GM12891 (cell line): ENCODE results near the gene SLC39A5.
A peak's percentile ranks its signal among the peaks of the same experiment; 100 is the strongest.

Experiments
- PAX5 ChIP-seq: IDR thresholded peaks from 2 replicates; pipeline ENCODE4 v1.6.1; 2011; ENCODE audit warnings: low read length, moderate library complexity, mild to moderate bottlenecking; ENCODE audit not compliant: insufficient read depth, severe bottlenecking
- POLR2A ChIP-seq: IDR thresholded peaks from 2 replicates; pipeline ENCODE4 v1.6.1; 2011; ENCODE audit warnings: low read depth, low read length, control low read depth
- POLR2AphosphoS5 ChIP-seq: IDR thresholded peaks from 2 replicates; pipeline ENCODE4 v1.6.1; 2011; ENCODE audit warnings: low read depth, low read length, control low read depth
- POU2F2 ChIP-seq: IDR thresholded peaks from 2 replicates; pipeline ENCODE4 v1.6.1; 2011; ENCODE audit warnings: low read depth, mild to moderate bottlenecking, control low read depth, low read length, moderate library complexity
- SPI1 ChIP-seq: IDR thresholded peaks from 2 replicates; pipeline ENCODE4 v1.6.1; 2011; ENCODE audit warnings: low read depth, low read length, control low read depth
- TAF1 ChIP-seq: IDR thresholded peaks from 2 replicates; pipeline ENCODE4 v1.6.1; 2011; ENCODE audit warnings: low read depth, low read length, control low read depth

DNA sequence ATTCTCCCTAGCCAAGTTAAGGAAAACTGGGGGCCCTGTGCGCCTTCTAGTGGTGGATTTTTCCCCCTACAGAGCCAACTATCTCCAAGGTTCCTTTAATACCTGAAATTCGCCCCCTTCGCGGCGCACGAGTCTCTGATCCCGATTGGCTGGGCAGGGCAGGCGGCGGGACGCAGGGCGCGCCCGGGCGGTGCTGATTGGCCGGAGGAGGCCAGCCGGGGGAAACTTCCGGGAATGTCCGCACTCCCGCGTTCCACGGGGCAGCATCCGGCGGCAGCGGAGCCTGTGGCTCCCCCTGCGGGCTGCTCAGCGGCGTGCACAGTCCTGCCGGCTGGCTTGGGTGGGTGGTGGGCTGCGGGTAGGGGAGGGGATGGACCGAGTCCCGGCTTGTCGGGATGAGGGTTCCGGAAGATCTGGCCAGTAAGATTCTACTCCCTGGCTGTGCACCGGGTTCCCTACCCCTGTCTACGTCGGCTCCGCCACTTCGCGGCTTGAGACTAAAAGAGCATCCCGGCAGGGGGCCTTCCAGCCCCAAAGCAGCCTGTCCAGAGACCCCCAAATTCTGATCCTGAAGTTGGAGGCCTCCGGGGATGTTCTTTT, 5.6 kb upstream of the SLC39A5 start, which contains the start of gene NABP2:
- TF ChIP-seq POLR2AphosphoS5 = no peak
- no peak for TF ChIP-seq TAF1
- TF ChIP-seq POLR2A = 0 out of 2 replicates have a peak, but pooled peaks have one; percentile 20
- TF ChIP-seq PAX5 = no peak
- no peak for TF ChIP-seq SPI1
- no peak for TF ChIP-seq POU2F2
